A673 (cell line): ENCODE data around the gene MELTF. TPM values are rescaled to one million over a fixed set of nuclear protein-coding genes. Genes with fewer than 3 reads are reported as not detected.

Source experiments
- BruUV-seq: library from RNA; stranded (reverse); fragments of 400-500 nt; replicated peaks from 2 replicates; lab custom pipeline; 2021; lab: Mats Ljungman, UMichigan
- CTCF ChIA-PET: fragments of 300-600 bp; sonication (Branson Sonifier 250); formaldehyde crosslinking; loops from one replicate; lab custom pipeline; 2022; ENCODE audit warnings: antibody characterized with exemption; lab: Charles Lee
- POLR2A ChIA-PET: fragments of 300-600 bp; sonication (Branson Sonifier 250); formaldehyde crosslinking; loops from one replicate; lab custom pipeline; 2022; ENCODE audit warnings: antibody characterized with exemption; ENCODE audit not compliant: low non-redundant PET; lab: Charles Lee
- DNase-seq: peaks from one replicate; pipeline ENCODE4 v3.0.0-alpha.2; 2015; ENCODE audit warnings: low spot score
- H3K27ac ChIP-seq: fragments of 200-600 bp; sonication (generic); 2 replicates; pipeline ENCODE4 v1.5.1; 2016; ENCODE audit warnings: mixed run types, low read depth, mild to moderate bottlenecking, mixed read lengths, antibody characterized with exemption, low read length; ENCODE audit not compliant: poor library complexity, severe bottlenecking
- H3K27me3 ChIP-seq: fragments of 200-600 bp; sonication (generic); replicated peaks from 2 replicates; pipeline ENCODE4 v1.6.1; 2017; ENCODE audit warnings: mixed run types, low read depth, mild to moderate bottlenecking, mixed read lengths, antibody characterized with exemption, low read length; ENCODE audit not compliant: insufficient read depth, poor library complexity
- H3K36me3 ChIP-seq: fragments of 200-600 bp; sonication (generic); 2 replicates; pipeline ENCODE4 v1.6.1; 2016; ENCODE audit warnings: mixed run types, mild to moderate bottlenecking, mixed read lengths, antibody characterized with exemption, low read length; ENCODE audit not compliant: insufficient read depth, poor library complexity, severe bottlenecking
- H3K4me1 ChIP-seq: fragments of 200-600 bp; sonication (generic); 2 replicates; pipeline ENCODE4 v1.6.1; 2017; ENCODE audit warnings: mixed run types, mild to moderate bottlenecking, mixed read lengths, antibody characterized with exemption, low read length; ENCODE audit not compliant: insufficient read depth, poor library complexity, severe bottlenecking
- H3K4me3 ChIP-seq: fragments of 200-600 bp; sonication (generic); 2 replicates; pipeline ENCODE4 v1.5.1; 2016; ENCODE audit warnings: low read depth, mixed run types, mild to moderate bottlenecking, mixed read lengths, low read length; ENCODE audit not compliant: poor library complexity, severe bottlenecking
- H3K9me3 ChIP-seq: fragments of 200-600 bp; sonication (generic); 2 replicates; pipeline ENCODE4 v1.6.1; 2016; ENCODE audit warnings: mixed run types, low read depth, mild to moderate bottlenecking, mixed read lengths, antibody characterized with exemption, low read length; ENCODE audit not compliant: poor library complexity, severe bottlenecking
- CTCF ChIP-seq: fragments of 300-800, 200-600 bp; sonication (generic); conservative IDR thresholded peaks from 2 replicates; pipeline ENCODE4 v1.5.1; 2017; ENCODE audit warnings: low read depth, mild to moderate bottlenecking, antibody characterized with exemption, low read length, moderate library complexity, mixed read lengths
- EZH2 ChIP-seq: fragments of 200-600 bp; sonication (generic); IDR thresholded peaks from 2 replicates; pipeline ENCODE4 v1.6.1; 2017; ENCODE audit warnings: borderline replicate concordance, low read depth, mild to moderate bottlenecking, mixed read lengths, antibody characterized with exemption, low read length; ENCODE audit not compliant: poor library complexity, severe bottlenecking
- intact Hi-C: fragments of 100-400 bp; cut with micrococcal nuclease; formaldehyde crosslinking; loops from one replicate; pipeline ENCODE4 v1.10.0; 2022; ENCODE audit not compliant: unreplicated experiment
- total RNA-seq: library from RNA; stranded (reverse); gene quantifications from 2 replicates; pipeline ENCODE4 v1.2.3, GENCODE V29; 2021

The MELTF gene
- total RNA-seq, 1 experiment from 2014 or later, result 2.6 TPM

DNA sequence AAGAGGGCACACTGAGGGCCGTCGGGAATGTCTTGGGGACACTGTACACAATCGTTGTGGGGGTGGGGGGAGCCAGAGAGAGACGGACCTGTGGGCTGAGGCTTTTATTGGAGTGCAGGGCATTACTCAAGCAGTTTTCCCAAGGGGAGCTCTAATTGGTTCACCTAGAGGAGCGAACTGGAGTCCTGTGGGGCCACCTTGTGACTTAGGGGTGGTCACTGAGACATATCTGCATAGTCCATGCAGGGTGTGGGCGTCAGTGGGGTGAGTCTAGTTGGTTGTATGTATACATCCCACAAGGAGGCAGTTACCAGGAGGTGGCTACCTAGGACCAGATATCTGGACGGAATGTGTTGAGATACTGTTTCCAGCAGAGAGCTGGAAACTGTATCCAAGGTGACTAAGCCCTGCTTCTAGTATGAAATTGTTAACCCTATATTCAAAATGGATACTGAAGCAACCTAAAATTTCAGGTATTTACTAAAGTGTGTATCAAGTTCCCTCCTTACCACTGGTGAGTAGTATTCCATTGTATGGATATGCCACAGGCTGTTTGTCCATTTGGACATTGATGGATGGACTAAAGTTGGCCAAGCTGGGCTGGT, 58.4 kb downstream of the MELTF start:
- intact Hi-C loops, result loop anchor here (10.0 kb wide), 1 partner anchor 534 kb away; no protein-coding TSS in a partner anchor
- H3K36me3 ChIP-seq, result no peaks in the 10 kb centered on the region
- H3K4me3 ChIP-seq, result no peak overlapping the region
- no peak overlapping the region for H3K27ac ChIP-seq
- H3K27me3 ChIP-seq, result no peaks in the 10 kb centered on the region
- CTCF ChIA-PET, result no interaction called here
- POLR2A ChIA-PET, result no interaction called here
- BruUV-seq, result no TSS peak
- no peak for TF ChIP-seq CTCF
- TF ChIP-seq EZH2, result no peak
- no peaks in the 10 kb centered on the region for H3K9me3 ChIP-seq
- no peaks in the 10 kb centered on the region for H3K4me1 ChIP-seq
- DNase-seq, result no peak

GRCh38 chr3:196970547-196971093, 59.0 kb downstream of the MELTF start:
- no peaks in the 10 kb centered on the region for H3K36me3 ChIP-seq
- no peak overlapping the region for H3K27ac ChIP-seq
- POLR2A ChIA-PET, result no interaction called here
- no peaks in the 10 kb centered on the region for H3K4me1 ChIP-seq
- no peak for DNase-seq
- no peak overlapping the region for H3K4me3 ChIP-seq
- CTCF ChIA-PET, result interaction anchor here (1.3 kb wide), 1 partner anchor 361 kb away, joined by 3 read pairs; no protein-coding TSS in a partner anchor
- TF ChIP-seq EZH2 (no peak), CTCF (no peak)
- no peaks in the 10 kb centered on the region for H3K9me3 ChIP-seq
- BruUV-seq, result no TSS peak
- no peaks in the 10 kb centered on the region for H3K27me3 ChIP-seq
- intact Hi-C loops, result loop anchor here (10.0 kb wide), 1 partner anchor 534 kb away; no protein-coding TSS in a partner anchor

DNA sequence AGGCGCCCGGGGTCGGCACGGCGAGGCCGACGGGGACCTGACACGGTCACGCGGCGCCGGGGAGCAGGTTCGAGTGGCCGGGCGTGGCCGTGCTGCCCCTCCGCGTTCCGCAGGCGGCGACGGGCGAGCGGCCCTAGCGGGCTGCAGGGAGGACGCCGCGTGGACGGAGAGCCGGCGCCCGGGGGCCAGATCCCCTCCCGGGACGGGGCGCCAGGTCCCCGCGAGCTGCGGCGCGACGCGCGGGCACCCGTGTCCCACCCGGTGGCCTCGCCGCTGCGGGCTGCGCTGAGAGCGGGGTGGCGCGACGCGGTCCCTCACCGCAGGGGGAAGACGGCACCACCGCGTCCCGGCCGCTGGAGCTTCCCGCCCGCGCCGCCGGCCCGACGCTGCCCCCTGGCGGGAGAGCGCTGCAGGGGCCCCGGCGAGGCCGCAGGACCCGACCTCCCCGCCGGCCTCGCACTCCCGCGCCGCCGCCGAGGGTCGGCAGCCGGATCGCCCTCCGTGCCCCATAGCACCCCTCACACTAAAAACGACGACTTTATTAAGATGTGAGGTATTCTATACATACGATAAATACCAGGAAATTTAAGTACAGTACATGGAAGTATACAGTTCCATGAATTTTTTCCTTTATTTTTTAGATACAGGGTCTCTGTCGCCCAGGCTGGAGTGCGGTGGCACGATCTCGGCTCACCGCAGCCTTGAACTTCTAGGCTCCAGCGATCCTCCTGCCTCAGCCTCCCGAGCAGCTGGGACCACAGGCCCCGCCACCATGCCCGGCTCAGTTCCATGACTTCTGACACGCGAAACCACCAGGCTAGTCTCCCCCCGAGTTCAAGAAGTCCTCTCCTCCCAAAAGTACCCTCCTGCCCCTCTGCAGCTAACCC, 59.7 kb downstream of the MELTF start:
- no peaks in the 10 kb centered on the region for H3K4me1 ChIP-seq
- BruUV-seq, result no TSS peak
- H3K27ac ChIP-seq, result peak overlapping the region; percentile 34
- POLR2A ChIA-PET, result no interaction called here
- no peak for TF ChIP-seq EZH2
- peak; percentile 50; the same call in 1 of the 2 replicates for TF ChIP-seq CTCF
- H3K36me3 ChIP-seq, result no peaks in the 10 kb centered on the region
- peak; percentile 76 for DNase-seq
- intact Hi-C loops, result loop anchor here (1.0 to 10.0 kb wide), 4 partner anchors 131 to 535 kb away; no protein-coding TSS in a partner anchor
- no peaks in the 10 kb centered on the region for H3K27me3 ChIP-seq
- peak overlapping the region; percentile 75 for H3K4me3 ChIP-seq
- CTCF ChIA-PET, result interaction anchor here (1.3 kb wide), 1 partner anchor 361 kb away, joined by 3 read pairs; no protein-coding TSS in a partner anchor
- H3K9me3 ChIP-seq, result no peaks in the 10 kb centered on the region
